ENCODE data around the gene SRRM1.

DNA sequence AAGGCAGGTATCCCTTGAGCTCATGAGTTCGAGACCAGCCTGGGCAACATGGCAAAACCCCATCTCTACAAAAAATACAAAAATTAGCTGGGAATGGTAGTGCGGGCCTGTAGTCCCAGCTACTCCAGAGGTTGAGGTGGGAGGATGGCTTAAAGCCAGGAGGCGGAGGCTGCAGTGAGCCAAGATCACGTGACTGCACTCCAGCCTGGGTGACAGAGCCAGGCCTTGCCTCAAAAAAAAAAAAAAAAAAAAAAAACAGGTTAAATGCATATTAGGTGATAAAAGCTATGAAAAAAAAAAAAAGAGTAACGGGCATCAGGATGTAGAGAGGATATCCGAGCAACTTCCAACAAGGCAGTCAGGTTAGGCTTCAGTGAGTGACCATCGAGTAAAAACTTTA, 2.8 kb upstream of the SRRM1 start:
- TF ChIP-seq, protein P1, sequence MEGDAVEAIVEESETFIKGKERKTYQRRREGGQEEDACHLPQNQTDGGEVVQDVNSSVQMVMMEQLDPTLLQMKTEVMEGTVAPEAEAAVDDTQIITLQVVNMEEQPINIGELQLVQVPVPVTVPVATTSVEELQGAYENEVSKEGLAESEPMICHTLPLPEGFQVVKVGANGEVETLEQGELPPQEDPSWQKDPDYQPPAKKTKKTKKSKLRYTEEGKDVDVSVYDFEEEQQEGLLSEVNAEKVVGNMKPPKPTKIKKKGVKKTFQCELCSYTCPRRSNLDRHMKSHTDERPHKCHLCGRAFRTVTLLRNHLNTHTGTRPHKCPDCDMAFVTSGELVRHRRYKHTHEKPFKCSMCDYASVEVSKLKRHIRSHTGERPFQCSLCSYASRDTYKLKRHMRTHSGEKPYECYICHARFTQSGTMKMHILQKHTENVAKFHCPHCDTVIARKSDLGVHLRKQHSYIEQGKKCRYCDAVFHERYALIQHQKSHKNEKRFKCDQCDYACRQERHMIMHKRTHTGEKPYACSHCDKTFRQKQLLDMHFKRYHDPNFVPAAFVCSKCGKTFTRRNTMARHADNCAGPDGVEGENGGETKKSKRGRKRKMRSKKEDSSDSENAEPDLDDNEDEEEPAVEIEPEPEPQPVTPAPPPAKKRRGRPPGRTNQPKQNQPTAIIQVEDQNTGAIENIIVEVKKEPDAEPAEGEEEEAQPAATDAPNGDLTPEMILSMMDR (conservative IDR thresholded peaks at IDR 0.05) = no peak
- no peak for TF ChIP-seq ZFX (IDR thresholded peaks at IDR 0.05)

Measured in C4-2B (cell line).